K562 (cell line): ENCODE measurements around the gene HDHD3. TPM values are rescaled to one million over a fixed set of nuclear protein-coding genes. Genes with fewer than 3 reads are reported as not detected.

ENCODE experiments used
- ATAC-seq: fragments of 200-7000 bp; cut with Tn5 transposase; 3 replicates; pipeline ENCODE4 v1.9.1; 2020; ENCODE audit warnings: moderate library complexity
- BruUV-seq: library from RNA; stranded (reverse); fragments of 400-500 nt; replicated peaks from 2 replicates; lab custom pipeline; 2021; lab: Mats Ljungman, UMichigan
- CTCF ChIA-PET: fragments of 300-600 bp; formaldehyde crosslinking; extraction: SDS; loops from one replicate; lab custom pipeline; 2021; ENCODE audit warnings: low intra/inter-chr PET ratio; lab: Yijun Ruan, JAX
- POLR2A ChIA-PET: fragments of 300-600, 350-650 bp; sonication (Branson Sonifier 250); formaldehyde crosslinking; extraction: SDS; loops from one replicate; lab custom pipeline; 2021; ENCODE audit warnings: antibody characterized with exemption, inconsistent platforms; lab: Yijun Ruan, JAX
- DNase-seq, 4 experiments: peaks; one replicate each; pipeline versions ENCODE4 v3.0.0 to v3.0.0-alpha.2; 2011 to 2018; ENCODE audit warnings: low spot score in 3 of 4, mixed read lengths in 3 of 4; ENCODE audit errors: extremely low read depth in 1 of 4
- FAIRE-seq: peaks from 2 replicates; lab custom pipeline; 2011; peaks lifted over from hg19 to GRCh38; lab: Jason Lieb, UNC
- H2AFZ ChIP-seq: 2 replicates; pipeline ENCODE4 v1.6.0; 2011; ENCODE audit warnings: low read depth, low read length, control low read depth, inconsistent platforms
- H3K27ac ChIP-seq: fragments of 200-600 bp; 3 replicates; pipeline ENCODE4 v1.8.0; 2011; ENCODE audit warnings: low read depth, mild to moderate bottlenecking, control low read depth, inconsistent platforms, low read length, moderate library complexity, mixed read lengths; ENCODE audit errors: extremely low read depth
- H3K27me3 ChIP-seq, 2 experiments: fragments of 300-600 bp in 1 of 2; 2 replicates in 1 of 2; 3 replicates in 1 of 2; pipeline versions ENCODE4 v1.6.0 to v1.8.0; 2011; ENCODE audit warnings: inconsistent platforms in 2 of 2, low read length in 2 of 2, mild to moderate bottlenecking in 1 of 2, mixed read lengths in 1 of 2, moderate library complexity in 1 of 2; ENCODE audit not compliant: control insufficient read depth in 2 of 2, insufficient read depth in 2 of 2
- H3K36me3 ChIP-seq: fragments of 300-600 bp; 3 replicates; pipeline ENCODE4 v1.8.0; 2011; ENCODE audit warnings: mild to moderate bottlenecking, low read length, inconsistent platforms; ENCODE audit not compliant: control insufficient read depth, insufficient read depth
- H3K4me1 ChIP-seq, 2 experiments: fragments of 200-600 bp in 1 of 2; replicated peaks in 1 of 2; 2 replicates in 1 of 2; 3 replicates in 1 of 2; pipeline versions ENCODE4 v1.5.1 to v1.8.0; 2011; ENCODE audit warnings: inconsistent platforms in 2 of 2, low read length in 2 of 2, mild to moderate bottlenecking in 1 of 2, mixed read lengths in 1 of 2, moderate library complexity in 1 of 2; ENCODE audit not compliant: control insufficient read depth in 2 of 2, insufficient read depth in 2 of 2
- H3K4me2 ChIP-seq: 2 replicates; pipeline ENCODE4 v1.6.1; 2011; ENCODE audit warnings: low read length, control low read depth, inconsistent platforms, mixed read lengths; ENCODE audit not compliant: insufficient read depth
- H3K4me3 ChIP-seq: fragments of 200-600 bp; sonication (generic), shearing (Covaris generic); 2 replicates; pipeline ENCODE4 v1.5.1; 2016; ENCODE audit warnings: control low read depth, inconsistent platforms
- H3K79me2 ChIP-seq: fragments of 200-600 bp; 3 replicates; pipeline ENCODE4 v1.8.0; 2011; ENCODE audit warnings: low read length, inconsistent platforms; ENCODE audit not compliant: control insufficient read depth, insufficient read depth
- H3K9ac ChIP-seq, 2 experiments: 2 replicates each; pipeline versions ENCODE4 v1.6.0 to v1.6.1; 2011; ENCODE audit warnings: low read depth in 2 of 2, low read length in 2 of 2, control low read depth in 1 of 2, inconsistent platforms in 1 of 2, mild to moderate bottlenecking in 1 of 2, mixed read lengths in 1 of 2; ENCODE audit not compliant: insufficient read depth in 1 of 2
- H3K9me1 ChIP-seq: one replicate; pipeline ENCODE4 v1.6.0; 2011; ENCODE audit warnings: inconsistent platforms, mild to moderate bottlenecking, low read length, moderate library complexity; ENCODE audit not compliant: control insufficient read depth, insufficient read depth
- H3K9me3 ChIP-seq: replicated peaks from 2 replicates; pipeline ENCODE4 v1.5.1; 2011; ENCODE audit warnings: low read depth, low read length, inconsistent platforms; ENCODE audit not compliant: control insufficient read depth, insufficient read depth
- H4K20me1 ChIP-seq: replicated peaks from 2 replicates; pipeline ENCODE4 v1.6.1; 2011; ENCODE audit warnings: low read length, inconsistent platforms, mixed read lengths; ENCODE audit not compliant: control insufficient read depth, insufficient read depth
- BCOR ChIP-seq: fragments of 450-650 bp; IDR thresholded peaks from 2 replicates; pipeline ENCODE4 v1.6.1; 2016
- CBX5 ChIP-seq: IDR thresholded peaks from 2 replicates; pipeline ENCODE4 v1.6.1; 2014; ENCODE audit warnings: low read depth, borderline replicate concordance
- MYBL2 ChIP-seq, 2 experiments: fragments of 450-650 bp in 1 of 2; sonication (generic) in 1 of 2; formaldehyde crosslinking in 1 of 2; IDR thresholded peaks; 2 replicates each; pipeline versions ENCODE4 v1.6.1 to v1.8.1; 2017 to 2022; ENCODE audit warnings: borderline replicate concordance in 1 of 2, inconsistent platforms in 1 of 2, low read depth in 1 of 2, mild to moderate bottlenecking in 1 of 2, missing genetic modification reagents in 1 of 2, moderate library complexity in 1 of 2
- RBM25 ChIP-seq: fragments of 200-400 bp; formaldehyde crosslinking; IDR thresholded peaks from 2 replicates; pipeline ENCODE4 v1.6.1; 2018; ENCODE audit warnings: low read length, low read depth, moderate library complexity; ENCODE audit not compliant: severe bottlenecking
- ZBTB9 ChIP-seq: fragments of 450-650 bp; formaldehyde crosslinking; IDR thresholded peaks from 2 replicates; pipeline ENCODE4 v1.4.0; 2020; ENCODE audit warnings: mild to moderate bottlenecking, moderate library complexity
- ZNF324 ChIP-seq: fragments of 250-450 bp; sonication (Bioruptor Pico); IDR thresholded peaks from 2 replicates; pipeline ENCODE4 v1.4.0; 2020; ENCODE audit warnings: mild to moderate bottlenecking
- whole genome bisulfite sequencing: fragments of 100-300 bp; shearing (Covaris generic); methylation state at CpG from one replicate; pipeline ENCODE4 v1.1.6; 2016; ENCODE audit warnings: low coverage, mixed read lengths; ENCODE audit not compliant: insufficient coverage; ENCODE audit errors: missing lambda C conversion rate; 5-methylcytosine and 5-hydroxymethylcytosine counted together
- in situ Hi-C: fragments of 300-500 bp; cut with MboI; formaldehyde crosslinking; loops from 4 replicates; pipeline ENCODE4 v1.15.0; 2018; ENCODE audit warnings: inconsistent platforms, mixed read lengths
- intact Hi-C: fragments of 100-400 bp; cut with micrococcal nuclease; formaldehyde crosslinking; loops from 2 replicates; pipeline ENCODE4 v1.14.2; 2022
- polyA plus RNA-seq, 8 experiments: library from polyadenylated mRNA; depleted of rRNA in 4 of 8; stranded (reverse) in 5 of 8; unstranded in 3 of 8; fragments of >200 nt; fragmentation: Nextera tagmentation in 2 of 8; fragmentation: Illumina TruSeq in 1 of 8; extraction: Ambion mirVana in 2 of 8; extraction: Trizol in 1 of 8; gene quantifications; 2 replicates each; pipeline versions ENCODE4 v1.2.1 to v1.2.3, GENCODE V29; 2011 to 2014; ENCODE audit warnings: inconsistent platforms in 1 of 8, missing spikeins in 1 of 8
- total RNA-seq, 7 experiments: library from RNA; depleted of rRNA in 6 of 7; stranded (reverse); fragments of >200 nt in 6 of 7; fragmentation: Illumina TruSeq in 2 of 7; extraction: Trizol in 2 of 7; gene quantifications; 2 replicates each; pipeline versions ENCODE4 v1.2.1 to v1.2.3, GENCODE V29; 2011 to 2021; ENCODE audit warnings: low replicate concordance in 1 of 7

Gene HDHD3
- total and polyA plus RNA-seq, 9 of the 15 experiments (the other 6 are each of a cell fraction or from before 2014, with no cell fraction given): 1.1 to 19.1 (median 10.9) TPM

- DNase-seq: no peak
- intact Hi-C loops: no loop called here
- TF ChIP-seq ZNF324 (CRISPR knock-in tag) (peak; percentile 80), ZBTB9 (CRISPR knock-in tag) (no peak), CBX5 (no peak), RBM25 (peak; percentile 84), BCOR (0 out of 2 replicates have a peak, but pooled peaks have one; percentile 42), MYBL2 (IDR thresholded peaks at IDR 0.05; ENCODE audit: low read depth) (no peak), MYBL2 (CRISPR knock-in tag; IDR thresholded peaks at IDR 0.05; ENCODE audit: borderline replicate concordance) (no peak)
- Histone ChIP-seq H3K9ac (no peak overlapping the region), H3K79me2 (no peaks in the 10 kb centered on the region), H4K20me1 (no peaks in the 10 kb centered on the region), H3K36me3 (peaks cover 33% of the 10 kb centered on the region; the same call in 2 of the 3 replicates), H3K9me1 (no peaks in the 10 kb centered on the region), H2AFZ (no peak overlapping the region), H3K27me3 (no peaks in the 10 kb centered on the region), H3K27ac (no peak overlapping the region), H3K9me3 (no peaks in the 10 kb centered on the region), H3K4me1 (peaks cover 2 to 5% of the 10 kb centered on the region in 2 experiments; a peak in 3 of 5 replicates), H3K4me3 (no peak overlapping the region), H3K4me2 (no peak overlapping the region)
- no peak for ATAC-seq
- POLR2A ChIA-PET: interaction anchor here (0.5 to 1.8 kb wide), 4 partner anchors 11 to 24 kb away, joined by 3 to 4 read pairs (median 4); partner anchors contain the start of genes C9orf43 and POLE3
- CTCF ChIA-PET: no interaction called here
- WGBS: 62% methylated on average over 4 of the region's 4 CpGs
- in situ Hi-C loops: no loop called here
- FAIRE-seq: no peak
- TSS peak; percentile 73 for BruUV-seq
Observed at GRCh38 chr9:113386571-113387393, 10.0 kb upstream of the HDHD3 start.
